ENCODE measurements around the gene GCAT.

GCAT gene

GRCh38 chr22:37823134-37823985 is 15.6 kb downstream of the GCAT start, which contains the start of gene GALR3:
GALR3 (plus strand) TSS chr22:37823382; CDS start chr22:37823407, 25 bp downstream.
- peaks cover 26% of the 10 kb centered on the region for H3K27me3 ChIP-seq (ENCODE audit: insufficient read depth, low read depth, severe bottlenecking)
- H3K36me3 ChIP-seq: no peaks in the 10 kb centered on the region; the same call in 1 of the 2 replicates
- no peak within 1 kb of the TSS for H3K27ac ChIP-seq
- no peak for TF ChIP-seq CTCF (IDR thresholded peaks at IDR 0.05; ENCODE audit: low read depth, low read length)
- DNase-seq: no peak
- H3K9me3 ChIP-seq (ENCODE audit: severe bottlenecking): no peaks in the 10 kb centered on the region
- no peak within 1 kb of the TSS for H3K4me3 ChIP-seq (ENCODE audit: low read depth, low read length)

DNA sequence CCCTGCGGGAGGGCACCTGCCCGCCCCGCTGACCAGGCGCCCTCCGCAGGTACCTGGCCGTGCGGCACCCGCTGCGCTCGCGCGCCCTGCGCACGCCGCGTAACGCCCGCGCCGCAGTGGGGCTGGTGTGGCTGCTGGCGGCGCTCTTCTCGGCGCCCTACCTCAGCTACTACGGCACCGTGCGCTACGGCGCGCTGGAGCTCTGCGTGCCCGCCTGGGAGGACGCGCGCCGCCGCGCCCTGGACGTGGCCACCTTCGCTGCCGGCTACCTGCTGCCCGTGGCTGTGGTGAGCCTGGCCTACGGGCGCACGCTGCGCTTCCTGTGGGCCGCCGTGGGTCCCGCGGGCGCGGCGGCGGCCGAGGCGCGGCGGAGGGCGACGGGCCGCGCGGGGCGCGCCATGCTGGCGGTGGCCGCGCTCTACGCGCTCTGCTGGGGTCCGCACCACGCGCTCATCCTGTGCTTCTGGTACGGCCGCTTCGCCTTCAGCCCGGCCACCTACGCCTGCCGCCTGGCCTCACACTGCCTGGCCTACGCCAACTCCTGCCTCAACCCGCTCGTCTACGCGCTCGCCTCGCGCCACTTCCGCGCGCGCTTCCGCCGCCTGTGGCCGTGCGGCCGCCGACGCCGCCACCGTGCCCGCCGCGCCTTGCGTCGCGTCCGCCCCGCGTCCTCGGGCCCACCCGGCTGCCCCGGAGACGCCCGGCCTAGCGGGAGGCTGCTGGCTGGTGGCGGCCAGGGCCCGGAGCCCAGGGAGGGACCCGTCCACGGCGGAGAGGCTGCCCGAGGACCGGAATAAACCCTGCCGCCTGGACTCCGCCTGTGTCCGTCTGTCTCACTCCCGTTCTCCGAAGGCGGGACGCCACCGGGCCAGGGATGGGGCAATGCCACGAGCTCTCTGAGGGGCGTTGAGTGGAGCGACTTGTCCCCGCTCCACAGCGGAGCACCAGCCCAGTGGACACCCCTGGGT is 17.2 kb downstream of the GCAT start:
- TF ChIP-seq CTCF (IDR thresholded peaks at IDR 0.05; ENCODE audit: low read depth, low read length): no peak
- Histone ChIP-seq H3K9me3 (ENCODE audit: severe bottlenecking) (no peaks in the 10 kb centered on the region), H3K36me3 (peaks cover 9% of the 10 kb centered on the region), H3K27me3 (ENCODE audit: insufficient read depth, low read depth, severe bottlenecking) (peaks cover 10% of the 10 kb centered on the region), H3K4me3 (ENCODE audit: low read depth, low read length) (no peak overlapping the region), H3K27ac (no peak overlapping the region)
- no peak for DNase-seq

- peaks cover 4% of the 10 kb centered on the region for H3K27me3 ChIP-seq (ENCODE audit: insufficient read depth, low read depth, severe bottlenecking)
- no peak for TF ChIP-seq CTCF (IDR thresholded peaks at IDR 0.05; ENCODE audit: low read depth, low read length)
These were observed 19.3 kb downstream of the GCAT start for GRCh38 chr22:37827056-37827455.

GRCh38 chr22:37830093-37830842 is 22.5 kb downstream of the GCAT start:
- no peaks in the 10 kb centered on the region for H3K27me3 ChIP-seq (ENCODE audit: insufficient read depth, low read depth, severe bottlenecking)
- TF ChIP-seq CTCF (IDR thresholded peaks at IDR 0.05; ENCODE audit: low read depth, low read length): no peak
- H3K9me3 ChIP-seq (ENCODE audit: severe bottlenecking): no peaks in the 10 kb centered on the region
- no peak overlapping the region for H3K27ac ChIP-seq
- peaks cover 53% of the 10 kb centered on the region for H3K36me3 ChIP-seq
- no peak overlapping the region for H3K4me3 ChIP-seq (ENCODE audit: low read depth, low read length)
- DNase-seq: no peak

More at GRCh38 chr22:37827056-37827455, 19.3 kb downstream of the GCAT start:
- H3K4me3 ChIP-seq (ENCODE audit: low read depth, low read length): no peak overlapping the region
- no peak for DNase-seq
- H3K36me3 ChIP-seq: peaks cover 28% of the 10 kb centered on the region
- H3K9me3 ChIP-seq (ENCODE audit: severe bottlenecking): no peaks in the 10 kb centered on the region
- H3K27ac ChIP-seq: no peak overlapping the region

DNA sequence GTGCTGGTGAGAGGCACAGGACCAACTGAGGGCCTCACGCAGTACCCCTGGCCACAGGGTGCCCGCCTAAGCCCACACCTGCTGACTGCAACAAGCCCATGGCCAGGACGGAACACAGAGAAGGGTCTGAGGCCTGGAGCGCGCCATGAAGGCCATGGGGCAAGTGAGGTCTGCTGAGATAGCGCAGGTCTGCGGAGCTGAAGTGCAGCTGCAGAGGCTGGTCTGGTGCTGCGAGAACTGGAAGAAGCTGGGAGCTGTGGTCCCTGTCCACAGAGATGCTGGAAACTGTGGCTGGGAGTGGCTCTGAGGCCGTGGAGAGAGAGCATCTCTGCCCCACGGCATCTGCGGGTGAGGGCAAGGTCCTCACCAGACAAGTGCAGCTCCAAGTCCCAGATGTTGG is 23.7 kb downstream of the GCAT start:
- Histone ChIP-seq H3K36me3 (peaks cover 55% of the 10 kb centered on the region), H3K9me3 (ENCODE audit: severe bottlenecking) (no peaks in the 10 kb centered on the region), H3K27ac (no peak overlapping the region), H3K4me3 (ENCODE audit: low read depth, low read length) (no peak overlapping the region), H3K27me3 (ENCODE audit: insufficient read depth, low read depth, severe bottlenecking) (no peaks in the 10 kb centered on the region)
- no peak for TF ChIP-seq CTCF (IDR thresholded peaks at IDR 0.05; ENCODE audit: low read depth, low read length)
- no peak for DNase-seq

All from WERI-Rb-1 (cell line).